T-helper 17 cell (primary cell): ENCODE data around the gene UBR3. TPM values are rescaled to one million over a fixed set of nuclear protein-coding genes. Genes with fewer than 3 reads are reported as not detected.

ENCODE experiments used
- ATAC-seq: fragments of 150-1000 bp; cut with Tn5 transposase; 2 replicates; pipeline ENCODE4 v1.10.0; 2021; ENCODE audit warnings: mild to moderate bottlenecking, moderate library complexity
- DNase-seq, 3 donors: peaks; one replicate each; pipeline versions ENCODE4 v3.0.0 to v3.0.0-alpha.2; 2020 to 2021
- H3K9me3 ChIP-seq: one replicate; pipeline ENCODE4 v1.7.0; 2013; ENCODE audit warnings: low read length, mild to moderate bottlenecking; ENCODE audit not compliant: control insufficient read depth, poor library complexity, severe bottlenecking
- H3K27ac Mint-ChIP-seq: one replicate; pipeline ENCODE4 v1.8.0; 2022; ENCODE audit warnings: mild to moderate bottlenecking, moderate library complexity, mixed read lengths
- H3K27me3 Mint-ChIP-seq: one replicate; pipeline ENCODE4 v1.8.0; 2022; ENCODE audit warnings: mixed read lengths
- H3K36me3 Mint-ChIP-seq: one replicate; pipeline ENCODE4 v1.8.0; 2022; ENCODE audit warnings: low read depth, mixed read lengths
- H3K4me1 Mint-ChIP-seq: one replicate; pipeline ENCODE4 v1.8.0; 2022; ENCODE audit warnings: mild to moderate bottlenecking, mixed read lengths
- H3K4me3 Mint-ChIP-seq: one replicate; pipeline ENCODE4 v1.8.0; 2022; ENCODE audit warnings: mild to moderate bottlenecking, moderate library complexity, mixed read lengths
- total RNA-seq, 4 donors: library from RNA in 2 of 4; stranded (reverse) in 2 of 4; gene quantifications; one replicate each; pipeline ENCODE4 v1.2.3 and lab custom pipeline; 2022 to 2026

UBR3 gene
- total RNA-seq, 2 donors from 2014 or later: 33.6 to 34.9 TPM

DNA sequence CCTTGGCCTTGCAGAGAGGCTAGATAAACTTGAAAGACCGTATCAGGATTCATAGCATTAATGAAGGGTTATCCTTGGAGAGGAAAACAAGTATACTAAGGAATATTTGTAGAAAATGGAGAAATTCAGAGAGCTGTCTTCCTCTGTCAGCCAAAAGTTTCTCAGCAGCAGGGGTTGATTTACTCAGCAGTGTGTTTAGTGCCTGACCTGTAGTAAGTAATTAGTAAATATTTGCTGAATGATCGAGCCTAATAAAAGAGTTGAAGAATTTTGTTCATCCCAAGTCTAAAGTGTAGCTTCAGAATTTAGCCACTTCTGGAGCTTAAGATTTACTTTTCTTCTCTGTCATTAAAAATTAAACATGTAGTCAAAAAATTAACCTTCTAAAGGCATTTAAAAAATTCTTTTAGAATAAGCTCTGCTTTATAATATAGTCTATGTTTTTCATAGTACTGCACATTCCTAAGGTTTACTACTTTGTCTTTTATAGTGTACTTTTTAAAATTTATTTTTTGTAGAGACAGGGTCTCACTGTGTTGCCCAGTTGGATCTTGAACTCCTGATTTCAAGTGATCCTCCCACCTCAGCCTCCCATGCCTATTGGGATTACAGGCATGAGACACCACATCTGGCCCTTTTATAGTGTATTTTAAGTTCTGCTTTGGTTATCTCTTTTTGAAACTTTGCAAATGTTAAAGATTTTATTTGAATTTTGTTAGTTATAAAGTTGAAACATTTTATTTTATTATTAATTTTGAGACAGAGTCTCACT, 212.3 kb downstream of the UBR3 start:
- H3K9me3 ChIP-seq: no peaks in the 10 kb centered on the region
- no peak for ATAC-seq
- no peak overlapping the region for H3K4me3 Mint-ChIP-seq
- H3K4me1 Mint-ChIP-seq: no peaks in the 10 kb centered on the region
- no peak for DNase-seq
- H3K27ac Mint-ChIP-seq: no peak overlapping the region
- H3K27me3 Mint-ChIP-seq: no peaks in the 10 kb centered on the region
- peaks cover 10% of the 10 kb centered on the region for H3K36me3 Mint-ChIP-seq

DNA sequence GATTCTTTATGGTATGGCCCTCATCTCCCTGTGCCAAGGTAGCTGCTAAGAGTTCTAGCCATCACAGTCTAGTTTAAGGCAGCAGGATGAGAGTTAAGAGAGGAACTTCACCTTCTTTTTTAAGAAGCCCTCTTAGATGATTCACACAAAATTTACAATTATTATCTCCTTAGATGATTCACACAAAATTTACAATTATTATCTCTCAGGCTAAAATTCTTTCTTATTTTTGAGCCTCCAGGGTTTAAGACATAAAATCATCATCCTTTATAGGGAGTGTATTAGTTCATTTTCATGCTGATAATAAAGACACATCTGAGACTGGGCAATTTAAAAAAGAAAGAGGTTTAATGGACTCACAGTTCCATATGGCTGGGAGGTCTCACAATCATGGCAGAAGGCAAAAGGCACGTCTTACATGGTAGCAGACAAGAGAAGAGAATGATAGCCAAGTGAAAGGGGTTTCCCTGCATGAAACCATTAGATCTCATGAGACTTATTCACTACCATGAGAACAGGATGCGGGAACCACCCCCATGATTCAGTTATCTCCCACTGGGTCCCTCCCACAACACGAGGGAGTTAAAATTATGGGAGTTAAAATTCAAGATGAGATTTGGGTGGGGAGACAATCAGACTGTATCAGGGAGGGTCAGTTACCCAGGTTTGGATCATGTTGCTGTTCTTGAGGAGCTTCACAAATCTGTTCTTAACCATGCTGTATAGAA, 217.7 kb downstream of the UBR3 start:
- Mint-ChIP-seq H3K36me3 (peaks cover 2% of the 10 kb centered on the region), H3K4me3 (no peak overlapping the region), H3K4me1 (no peaks in the 10 kb centered on the region), H3K27ac (no peak overlapping the region), H3K27me3 (no peaks in the 10 kb centered on the region)
- DNase-seq (no peak), ATAC-seq (no peak)
- no peaks in the 10 kb centered on the region for H3K9me3 ChIP-seq

DNA sequence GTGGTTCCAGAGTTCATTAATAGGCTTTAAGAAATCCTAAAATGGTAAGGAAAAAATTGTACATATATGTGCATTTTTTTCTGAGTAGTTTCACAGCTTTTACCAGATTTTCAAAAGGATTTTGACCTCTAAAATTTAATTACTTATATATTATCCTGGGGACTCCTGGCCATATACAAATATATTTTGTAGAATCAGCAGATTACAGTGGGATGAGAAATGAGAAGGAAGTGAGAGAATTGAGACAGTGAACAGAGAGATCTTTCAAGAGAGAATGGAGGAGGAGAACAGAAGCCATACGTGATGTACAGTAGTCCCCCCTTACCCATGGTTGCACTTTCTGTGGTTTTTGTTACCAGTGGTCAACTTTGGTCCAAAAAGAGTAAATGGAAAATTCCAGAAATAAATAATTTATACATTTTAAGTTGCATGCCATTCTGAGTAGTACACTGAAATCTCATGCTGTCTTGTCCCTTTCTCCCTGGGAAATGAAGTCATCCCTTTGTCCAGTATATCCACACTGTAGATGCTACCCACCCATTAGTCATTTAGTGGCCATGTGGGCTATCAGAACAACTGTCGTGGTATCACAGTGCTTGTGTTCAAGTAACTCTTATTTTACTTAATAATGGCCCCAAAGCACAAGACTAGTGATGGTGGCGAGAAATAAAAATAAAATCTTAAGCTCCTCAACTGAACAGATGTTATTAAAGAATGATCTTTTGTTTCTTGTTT, 220.2 kb downstream of the UBR3 start:
- no peak overlapping the region for H3K27ac Mint-ChIP-seq
- no peak overlapping the region for H3K4me3 Mint-ChIP-seq
- H3K9me3 ChIP-seq: no peaks in the 10 kb centered on the region
- ATAC-seq (no peak), DNase-seq (no peak)
- no peaks in the 10 kb centered on the region for H3K27me3 Mint-ChIP-seq
- H3K4me1 Mint-ChIP-seq: peaks cover 3% of the 10 kb centered on the region
- H3K36me3 Mint-ChIP-seq: peaks cover 3% of the 10 kb centered on the region

DNA sequence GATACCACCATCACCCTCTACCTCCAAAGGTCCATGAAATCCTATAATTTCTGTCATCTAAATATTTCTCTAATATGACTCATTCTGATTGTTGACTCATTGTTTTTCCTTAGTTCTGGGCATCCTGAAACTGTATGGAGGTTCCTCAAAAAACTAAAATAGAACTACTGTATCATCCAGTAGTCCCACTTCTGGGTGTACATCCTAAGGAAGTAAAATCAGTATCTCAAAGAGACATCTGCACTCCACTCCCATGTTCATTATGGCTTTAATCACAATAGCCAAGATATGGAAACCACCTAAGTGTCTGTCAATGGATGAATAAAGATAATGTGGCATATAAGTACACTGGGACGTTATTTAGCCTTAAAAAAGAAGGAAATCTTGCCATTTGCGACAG, 224.9 kb downstream of the UBR3 start:
- Mint-ChIP-seq H3K4me1 (peaks cover 3% of the 10 kb centered on the region), H3K27ac (no peak overlapping the region), H3K27me3 (no peaks in the 10 kb centered on the region), H3K4me3 (no peak overlapping the region), H3K36me3 (peaks cover 3% of the 10 kb centered on the region)
- H3K9me3 ChIP-seq: no peaks in the 10 kb centered on the region
- no peak for DNase-seq
- no peak for ATAC-seq

DNA sequence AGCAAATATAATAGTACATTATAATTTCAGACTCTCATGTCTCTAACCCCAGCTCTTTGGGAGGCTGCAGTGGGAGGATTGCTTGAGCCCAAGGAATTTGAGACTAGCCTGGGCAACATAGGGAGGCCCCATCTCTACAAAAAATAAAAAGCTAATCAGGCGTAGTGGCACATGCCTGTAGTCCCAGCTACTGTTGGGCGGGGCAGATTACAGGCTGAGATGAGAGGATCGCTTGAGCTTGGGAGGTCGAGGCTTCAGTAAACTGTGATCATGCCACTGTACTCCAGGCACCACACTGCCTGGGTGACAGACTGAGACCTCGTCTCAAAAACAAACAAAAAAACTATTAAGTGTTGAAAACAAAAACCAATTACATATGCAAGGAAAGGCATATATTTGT, 227.7 kb downstream of the UBR3 start:
- no peaks in the 10 kb centered on the region for H3K9me3 ChIP-seq
- no peak overlapping the region for H3K27ac Mint-ChIP-seq
- ATAC-seq (no peak), DNase-seq (no peak)
- no peak overlapping the region for H3K4me3 Mint-ChIP-seq
- peaks cover 3% of the 10 kb centered on the region for H3K4me1 Mint-ChIP-seq
- no peaks in the 10 kb centered on the region for H3K27me3 Mint-ChIP-seq
- H3K36me3 Mint-ChIP-seq: peaks cover 5% of the 10 kb centered on the region

DNA sequence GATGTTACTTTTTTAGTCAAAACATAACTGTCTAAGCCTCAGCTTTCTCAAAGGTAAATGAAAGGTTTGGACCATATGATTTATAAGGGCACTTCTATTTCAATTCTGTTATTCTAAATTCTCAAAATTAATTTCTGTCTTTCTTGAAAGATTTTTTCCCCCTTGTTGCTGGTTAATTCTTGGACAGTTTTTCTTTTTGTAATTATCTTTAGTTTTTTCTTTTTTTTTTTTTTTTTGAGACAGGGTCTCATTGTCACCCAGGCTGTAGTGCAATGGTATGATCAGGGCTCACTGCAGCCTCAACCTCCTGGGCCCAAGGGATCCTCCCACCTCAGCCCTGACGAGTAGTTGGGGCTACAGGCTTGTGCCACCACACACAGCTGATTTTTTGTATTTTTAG, 229.6 kb downstream of the UBR3 start:
- no peak for ATAC-seq
- peaks cover 5% of the 10 kb centered on the region for H3K36me3 Mint-ChIP-seq
- no peak overlapping the region for H3K4me3 Mint-ChIP-seq

DNA sequence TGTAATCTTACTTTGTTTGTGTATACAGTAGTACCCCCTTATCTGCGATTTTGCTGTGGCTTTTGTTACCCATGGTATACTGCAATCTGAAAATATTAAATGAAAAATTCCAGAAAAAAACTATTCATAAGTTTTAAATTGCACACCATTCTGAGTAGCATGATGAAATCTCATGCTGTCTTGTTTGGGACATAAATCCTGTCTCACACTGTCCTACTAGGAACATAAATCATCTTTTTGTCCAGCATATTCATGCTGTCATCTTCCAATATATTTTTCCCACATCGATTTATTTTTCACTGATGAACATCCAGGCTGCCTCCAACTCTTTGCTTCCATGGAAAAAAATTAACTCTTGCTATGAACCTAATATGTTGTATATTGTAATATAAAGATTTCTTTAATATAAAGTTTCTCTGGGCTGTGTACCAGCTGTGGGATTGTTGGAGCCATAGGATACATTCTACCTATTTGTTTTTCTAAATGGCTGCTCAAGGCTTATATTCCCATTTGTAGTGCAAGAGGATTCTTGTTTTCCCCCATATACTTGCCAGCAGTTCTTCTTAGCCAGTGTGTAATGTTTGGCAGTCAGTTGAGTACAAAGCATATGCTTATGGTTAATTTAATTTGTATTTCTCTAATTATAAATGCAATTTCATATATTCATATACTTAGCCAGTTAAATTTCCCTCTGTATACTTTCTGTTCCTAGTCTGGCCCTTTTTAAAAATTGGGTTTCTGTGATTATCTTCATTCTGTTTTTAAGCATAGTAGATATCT, 236.4 kb downstream of the UBR3 start:
- Mint-ChIP-seq H3K4me1 (no peaks in the 10 kb centered on the region), H3K36me3 (peaks cover 15% of the 10 kb centered on the region), H3K4me3 (no peak overlapping the region), H3K27ac (no peak overlapping the region), H3K27me3 (no peaks in the 10 kb centered on the region)
- DNase-seq: no peak
- H3K9me3 ChIP-seq: no peaks in the 10 kb centered on the region
- ATAC-seq: no peak

More for the DNA sequence above, 229.6 kb downstream of the UBR3 start:
- H3K27ac Mint-ChIP-seq: no peak overlapping the region
- DNase-seq: no peak
- H3K27me3 Mint-ChIP-seq: no peaks in the 10 kb centered on the region
- peaks cover under 1% of the 10 kb centered on the region for H3K4me1 Mint-ChIP-seq
- H3K9me3 ChIP-seq: no peaks in the 10 kb centered on the region

DNA sequence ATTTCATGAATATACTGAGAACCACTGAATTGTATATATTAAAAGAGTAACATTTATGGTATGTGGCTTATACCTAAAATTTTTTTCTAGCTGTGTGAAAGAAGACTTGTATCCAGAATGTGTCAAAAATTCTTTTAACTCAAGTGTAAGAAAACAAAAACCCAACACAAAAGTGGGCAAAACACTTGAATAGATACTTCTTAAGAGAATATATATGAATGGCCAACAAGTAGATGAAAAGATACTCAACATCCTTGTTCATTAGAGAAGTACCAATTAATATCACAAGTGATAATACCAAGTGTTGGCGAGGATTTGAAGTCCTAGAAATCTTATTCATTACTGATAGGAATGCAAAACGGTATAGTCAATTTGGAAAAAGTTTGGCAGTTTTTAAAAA, 243.5 kb downstream of the UBR3 start:
- no peaks in the 10 kb centered on the region for H3K27me3 Mint-ChIP-seq
- ATAC-seq: no peak
- H3K4me1 Mint-ChIP-seq: no peaks in the 10 kb centered on the region
- DNase-seq: no peak
- no peak overlapping the region for H3K27ac Mint-ChIP-seq
- H3K9me3 ChIP-seq: no peaks in the 10 kb centered on the region
- H3K36me3 Mint-ChIP-seq: peaks cover 14% of the 10 kb centered on the region
- H3K4me3 Mint-ChIP-seq: no peak overlapping the region

DNA sequence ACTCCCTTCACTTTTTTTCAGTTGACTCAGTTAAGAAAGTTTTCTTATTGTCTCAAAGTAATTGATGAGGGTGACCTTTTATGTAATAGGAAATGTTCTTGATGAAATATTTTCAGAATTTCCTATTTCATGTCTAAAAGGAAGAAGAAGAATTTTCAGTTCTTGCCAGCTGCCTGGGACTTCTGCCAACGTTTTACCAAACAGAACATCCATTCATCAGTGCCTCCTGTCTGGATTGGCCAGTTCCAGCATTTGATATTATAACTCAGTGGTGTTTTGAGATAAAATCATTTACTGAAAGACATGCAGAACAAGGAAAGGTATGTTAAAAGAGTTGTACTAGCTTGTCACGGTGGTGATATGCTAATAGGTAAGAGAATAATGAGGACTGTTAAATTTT, 246.0 kb downstream of the UBR3 start:
- H3K36me3 Mint-ChIP-seq: peaks cover 10% of the 10 kb centered on the region
- ATAC-seq: no peak
- no peaks in the 10 kb centered on the region for H3K9me3 ChIP-seq
- no peak overlapping the region for H3K4me3 Mint-ChIP-seq
- H3K27me3 Mint-ChIP-seq: no peaks in the 10 kb centered on the region
- DNase-seq: no peak
- H3K27ac Mint-ChIP-seq: no peak overlapping the region
- peaks cover 2% of the 10 kb centered on the region for H3K4me1 Mint-ChIP-seq

DNA sequence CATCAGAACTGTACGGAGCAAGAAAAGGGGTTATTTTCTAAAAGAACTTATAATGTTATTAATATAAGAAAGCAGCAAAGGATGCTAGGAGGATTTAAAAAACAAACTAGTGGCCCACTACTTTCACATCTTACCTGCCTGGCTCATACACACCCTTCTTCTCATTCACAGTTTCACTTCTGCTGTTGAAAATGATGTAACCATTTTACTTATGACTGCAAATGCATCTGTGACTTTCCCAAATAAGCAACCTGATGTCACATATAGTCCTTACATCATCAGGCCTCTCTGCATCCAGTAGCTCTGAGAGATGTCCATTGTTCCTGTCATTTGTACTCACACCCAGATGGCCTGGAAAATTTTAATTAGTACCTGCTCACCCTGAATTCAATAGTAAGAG, 248.9 kb downstream of the UBR3 start:
- ATAC-seq (no peak), DNase-seq (no peak)
- peaks cover 6% of the 10 kb centered on the region for H3K36me3 Mint-ChIP-seq
- H3K4me1 Mint-ChIP-seq: peaks cover 2% of the 10 kb centered on the region
- no peak overlapping the region for H3K27ac Mint-ChIP-seq
- no peaks in the 10 kb centered on the region for H3K27me3 Mint-ChIP-seq
- no peaks in the 10 kb centered on the region for H3K9me3 ChIP-seq
- H3K4me3 Mint-ChIP-seq: no peak overlapping the region

DNA sequence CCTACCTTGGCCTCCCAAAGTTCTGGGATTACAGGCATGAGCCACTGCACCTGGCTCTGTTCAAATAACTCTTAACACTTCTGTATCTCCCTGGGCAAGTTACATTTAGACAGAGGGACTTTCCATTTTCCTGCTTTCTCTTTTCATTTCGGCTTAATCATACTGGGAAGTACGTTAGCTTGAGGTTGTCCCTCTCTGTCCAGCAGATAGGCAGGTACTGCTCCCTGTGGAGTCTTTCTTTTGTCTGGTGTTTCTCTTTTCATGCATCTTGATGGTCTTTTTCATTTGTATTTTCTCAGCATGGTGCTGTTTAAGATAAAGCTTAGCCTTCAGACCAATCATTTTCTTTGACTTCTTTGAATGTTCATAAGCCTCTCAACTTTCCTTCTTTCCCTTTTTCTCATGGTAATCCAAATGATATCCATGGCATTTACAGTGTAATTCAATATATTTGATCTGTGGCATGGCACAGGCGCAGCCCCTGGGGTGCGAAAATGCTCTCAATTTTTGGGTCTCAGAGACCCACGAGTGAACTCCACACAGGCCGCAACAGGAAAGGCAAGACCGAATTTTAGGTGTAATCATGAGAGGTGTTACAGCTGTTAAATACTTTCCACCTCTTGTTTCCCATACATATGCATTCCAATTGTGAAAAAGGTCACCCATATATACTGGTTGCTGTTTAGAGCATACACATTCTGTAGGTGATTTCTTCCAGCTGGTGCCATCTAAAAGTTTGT, 250.7 kb downstream of the UBR3 start:
- H3K9me3 ChIP-seq: no peaks in the 10 kb centered on the region
- Mint-ChIP-seq H3K27ac (no peak overlapping the region), H3K36me3 (peaks cover 5% of the 10 kb centered on the region), H3K4me3 (no peak overlapping the region), H3K27me3 (no peaks in the 10 kb centered on the region), H3K4me1 (peaks cover 2% of the 10 kb centered on the region)
- ATAC-seq (no peak), DNase-seq (no peak)

DNA sequence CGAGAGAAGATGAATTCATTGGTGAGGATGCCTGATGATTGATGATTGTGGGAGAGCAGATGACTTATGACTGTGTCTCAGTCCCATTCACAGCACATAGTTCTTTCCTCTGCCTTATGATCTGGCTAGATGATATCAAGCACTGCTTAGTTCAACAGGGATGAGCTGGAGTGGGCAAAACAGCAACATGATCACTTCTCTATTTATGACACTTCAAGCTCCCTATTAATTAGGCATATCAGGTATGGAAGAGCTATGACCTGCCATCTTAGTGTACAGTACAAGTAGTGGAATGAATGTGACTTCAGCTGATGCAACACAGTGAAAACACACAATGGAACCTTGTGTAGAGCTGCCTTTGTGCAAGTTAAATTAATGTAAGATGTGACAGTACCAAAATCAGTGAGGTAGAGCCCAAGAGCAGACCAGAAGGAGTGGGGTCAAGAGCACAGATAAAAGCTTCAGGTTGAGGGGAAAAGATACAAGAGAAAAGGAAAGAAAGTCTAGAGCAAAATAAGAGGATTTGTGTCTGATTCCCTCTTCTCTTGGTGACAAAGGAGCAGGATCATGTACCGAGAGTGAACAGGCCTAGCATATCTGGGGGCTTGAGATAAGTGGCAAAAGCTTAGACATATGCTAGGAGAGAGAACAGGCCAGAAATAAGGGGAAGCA, 257.7 kb downstream of the UBR3 start:
- DNase-seq: no peak
- H3K4me3 Mint-ChIP-seq: no peak overlapping the region
- H3K9me3 ChIP-seq: no peaks in the 10 kb centered on the region
- H3K27ac Mint-ChIP-seq: no peak overlapping the region
- no peaks in the 10 kb centered on the region for H3K4me1 Mint-ChIP-seq
- H3K27me3 Mint-ChIP-seq: no peaks in the 10 kb centered on the region
- ATAC-seq: no peak
- no peaks in the 10 kb centered on the region for H3K36me3 Mint-ChIP-seq
